Sigmoid colon (tissue), 4 donors: ENCODE data around the gene SSC4D.

ENCODE experiments used
- EP300 ChIP-seq, 4 donors: sonication (generic); formaldehyde crosslinking; IDR thresholded peaks; one replicate each; pipeline ENCODE4 v1.6.1; 2017; ENCODE audit warnings: antibody characterized with exemption in 4 of 4
- POLR2A ChIP-seq, 2 donors: fragments of 450-650 bp; IDR thresholded peaks; one replicate each; pipeline ENCODE4 v1.6.1; 2016; ENCODE audit warnings: antibody characterized with exemption in 2 of 2, mild to moderate bottlenecking in 2 of 2, moderate library complexity in 2 of 2
- POLR2AphosphoS5 ChIP-seq, 4 donors: sonication (generic); formaldehyde crosslinking; IDR thresholded peaks; one replicate each; pipeline ENCODE4 v1.6.1; 2017; ENCODE audit warnings: antibody characterized with exemption in 4 of 4
- TF ChIP-seq, protein P1 (sequence below), 4 experiments: fragments of 450-650 bp in 3 of 4; fragments of 200-600 bp in 1 of 4; IDR thresholded peaks; one replicate each; pipeline ENCODE4 v1.5.1; 2016 to 2019; ENCODE audit warnings: antibody characterized with exemption in 4 of 4, mild to moderate bottlenecking in 3 of 4, moderate library complexity in 2 of 4

DNA sequence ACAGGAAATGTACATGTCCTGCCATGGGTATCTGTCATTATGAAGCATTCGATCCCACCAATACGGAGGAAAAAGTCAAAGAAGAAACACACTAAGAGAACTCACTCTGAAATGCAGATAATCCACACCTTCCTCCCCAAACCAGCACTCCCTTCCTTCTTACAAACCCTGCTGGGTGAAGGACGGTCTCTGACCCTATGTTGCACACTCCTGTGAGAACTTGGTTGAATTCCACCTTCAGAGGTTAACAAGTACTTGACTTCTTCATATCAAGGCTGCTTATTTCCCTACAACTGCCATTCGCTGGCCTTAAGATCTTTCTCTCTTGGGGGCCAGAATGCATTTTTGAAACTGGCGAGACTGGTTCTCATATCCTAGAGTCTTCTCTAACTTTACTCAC is 67.3 kb downstream of the SSC4D start:
- TF ChIP-seq, protein P1, sequence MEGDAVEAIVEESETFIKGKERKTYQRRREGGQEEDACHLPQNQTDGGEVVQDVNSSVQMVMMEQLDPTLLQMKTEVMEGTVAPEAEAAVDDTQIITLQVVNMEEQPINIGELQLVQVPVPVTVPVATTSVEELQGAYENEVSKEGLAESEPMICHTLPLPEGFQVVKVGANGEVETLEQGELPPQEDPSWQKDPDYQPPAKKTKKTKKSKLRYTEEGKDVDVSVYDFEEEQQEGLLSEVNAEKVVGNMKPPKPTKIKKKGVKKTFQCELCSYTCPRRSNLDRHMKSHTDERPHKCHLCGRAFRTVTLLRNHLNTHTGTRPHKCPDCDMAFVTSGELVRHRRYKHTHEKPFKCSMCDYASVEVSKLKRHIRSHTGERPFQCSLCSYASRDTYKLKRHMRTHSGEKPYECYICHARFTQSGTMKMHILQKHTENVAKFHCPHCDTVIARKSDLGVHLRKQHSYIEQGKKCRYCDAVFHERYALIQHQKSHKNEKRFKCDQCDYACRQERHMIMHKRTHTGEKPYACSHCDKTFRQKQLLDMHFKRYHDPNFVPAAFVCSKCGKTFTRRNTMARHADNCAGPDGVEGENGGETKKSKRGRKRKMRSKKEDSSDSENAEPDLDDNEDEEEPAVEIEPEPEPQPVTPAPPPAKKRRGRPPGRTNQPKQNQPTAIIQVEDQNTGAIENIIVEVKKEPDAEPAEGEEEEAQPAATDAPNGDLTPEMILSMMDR (IDR thresholded peaks at IDR 0.05): no peak
- TF ChIP-seq POLR2A (IDR thresholded peaks at IDR 0.05) (no peak), EP300 (IDR thresholded peaks at IDR 0.05) (no peak), POLR2AphosphoS5 (IDR thresholded peaks at IDR 0.05) (no peak)
